HEK293 (cell line): Measurements from ENCODE around the gene KIF23.

Experiments used
- CTCF ChIA-PET: fragments of 350-600 bp; formaldehyde crosslinking; extraction: SDS; loops from one replicate; lab custom pipeline; 2021; ENCODE audit warnings: antibody characterized with exemption; lab: Yijun Ruan, JAX
- POLR2A ChIA-PET: fragments of 300-600 bp; formaldehyde crosslinking; extraction: SDS; loops from one replicate; lab custom pipeline; 2020; ENCODE audit warnings: antibody characterized with exemption, inconsistent platforms; lab: Yijun Ruan, JAX
- H3K27ac ChIP-seq: fragments of 200-500 bp; sonication (Bioruptor generic); 2 replicates; pipeline ENCODE4 v1.5.1; 2014; ENCODE audit warnings: low read depth, low read length, control low read depth, inconsistent platforms; ENCODE audit errors: extremely low read depth
- H3K36me3 ChIP-seq, 2 experiments: fragments of 200-500 bp in 1 of 2; sonication (Bioruptor generic) in 1 of 2; 1 replicate in 1 of 2; 2 replicates in 1 of 2; pipeline ENCODE4 v1.5.1; 2014 to 2017; ENCODE audit warnings: inconsistent platforms in 2 of 2, low read length in 2 of 2; ENCODE audit not compliant: control insufficient read depth in 2 of 2, insufficient read depth in 1 of 2
- H3K4me1 ChIP-seq: fragments of 200-500 bp; sonication (Bioruptor generic); 2 replicates; pipeline ENCODE4 v1.5.1; 2014; ENCODE audit warnings: mild to moderate bottlenecking, low read length, inconsistent platforms; ENCODE audit not compliant: control insufficient read depth, insufficient read depth
- H3K4me3 ChIP-seq: 2 replicates; pipeline ENCODE4 v1.5.1; 2011; ENCODE audit warnings: low read depth, mild to moderate bottlenecking, control low read depth, low read length, moderate library complexity
- H3K9me3 ChIP-seq: fragments of 200-500 bp; sonication (Bioruptor generic); 2 replicates; pipeline ENCODE4 v1.5.1; 2014; ENCODE audit warnings: low read depth, low read length, inconsistent platforms; ENCODE audit not compliant: control insufficient read depth, insufficient read depth
- ZNF132 ChIP-seq: fragments of 450-650 bp; formaldehyde crosslinking; IDR thresholded peaks from 2 replicates; pipeline ENCODE4 v1.5.1; 2017; ENCODE audit warnings: missing biosample characterization, missing genetic modification characterization, borderline replicate concordance
- ZNF311 ChIP-seq: fragments of 450-650 bp; formaldehyde crosslinking; IDR thresholded peaks from 2 replicates; pipeline ENCODE4 v1.5.1; 2017; ENCODE audit warnings: missing biosample characterization, missing genetic modification characterization, borderline replicate concordance
- ZNF48 ChIP-seq: fragments of 450-650 bp; formaldehyde crosslinking; IDR thresholded peaks from 2 replicates; pipeline ENCODE4 v1.5.1; 2016; ENCODE audit warnings: missing biosample characterization, missing genetic modification characterization
- ZNF600 ChIP-seq: fragments of 450-650 bp; formaldehyde crosslinking; IDR thresholded peaks from 2 replicates; pipeline ENCODE4 v1.5.1; 2016; ENCODE audit warnings: missing biosample characterization, missing genetic modification characterization
- TF ChIP-seq, protein P1 (sequence below): fragments of 450-650 bp; formaldehyde crosslinking; IDR thresholded peaks from 2 replicates; pipeline ENCODE4 v1.5.1; 2016; ENCODE audit warnings: missing biosample characterization, missing genetic modification characterization
- TF ChIP-seq, protein P2 (sequence below): fragments of 450-650 bp; formaldehyde crosslinking; IDR thresholded peaks from 2 replicates; pipeline ENCODE4 v1.5.1; 2017; ENCODE audit warnings: missing biosample characterization, missing genetic modification characterization
- TF ChIP-seq, protein P3 (sequence below): fragments of 450-650 bp; IDR thresholded peaks from 2 replicates; pipeline ENCODE4 v1.5.1; 2018; ENCODE audit warnings: missing biosample characterization, missing genetic modification characterization
- TF ChIP-seq, protein P4 (sequence below): fragments of 450-650 bp; formaldehyde crosslinking; IDR thresholded peaks from 2 replicates; pipeline ENCODE4 v1.5.1; 2016; ENCODE audit warnings: missing biosample characterization, missing genetic modification characterization
- TF ChIP-seq, protein P5 (sequence below): fragments of 450-650 bp; formaldehyde crosslinking; IDR thresholded peaks from 2 replicates; pipeline ENCODE4 v1.5.0; 2017; ENCODE audit warnings: missing biosample characterization, missing genetic modification characterization, borderline replicate concordance

Gene KIF23

DNA sequence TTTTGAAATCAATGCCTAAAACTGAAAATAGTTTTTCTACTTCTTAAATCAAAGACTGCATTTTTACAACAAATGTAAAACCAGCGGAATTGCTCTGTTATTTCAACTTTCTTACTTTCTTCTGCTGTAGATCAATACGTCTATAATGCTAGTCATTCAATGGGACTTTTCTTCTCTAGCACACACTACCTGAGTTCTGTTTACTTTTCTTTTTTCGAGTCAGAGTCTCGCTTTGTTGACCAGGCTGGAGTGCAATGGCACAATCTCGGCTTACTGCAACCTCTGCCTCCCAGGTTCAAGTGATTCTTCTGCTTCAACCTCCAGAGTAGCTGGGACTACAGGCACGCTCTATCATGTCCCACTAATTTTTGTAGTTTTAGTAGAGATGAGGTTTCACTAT is 40.7 kb upstream of the KIF23 start (continued):
- TF ChIP-seq, protein P1, sequence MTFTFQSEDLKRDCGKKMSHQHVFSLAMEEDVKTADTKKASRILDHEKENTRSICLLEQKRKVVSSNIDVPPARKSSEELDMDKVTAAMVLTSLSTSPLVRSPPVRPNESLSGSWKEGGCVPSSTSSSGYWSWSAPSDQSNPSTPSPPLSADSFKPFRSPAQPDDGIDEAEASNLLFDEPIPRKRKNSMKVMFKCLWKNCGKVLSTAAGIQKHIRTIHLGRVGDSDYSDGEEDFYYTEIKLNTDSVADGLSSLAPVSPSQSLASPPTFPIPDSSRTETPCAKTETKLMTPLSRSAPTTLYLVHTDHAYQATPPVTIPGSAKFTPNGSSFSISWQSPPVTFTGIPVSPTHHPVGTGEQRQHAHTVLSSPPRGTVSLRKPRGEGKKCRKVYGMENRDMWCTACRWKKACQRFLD (tag by site-specific recombination): no peak
- TF ChIP-seq ZNF48 (no peak), ZNF132 (tag by site-specific recombination) (no peak), ZNF600 (tag by site-specific recombination) (no peak)
- TF ChIP-seq, protein P2, sequence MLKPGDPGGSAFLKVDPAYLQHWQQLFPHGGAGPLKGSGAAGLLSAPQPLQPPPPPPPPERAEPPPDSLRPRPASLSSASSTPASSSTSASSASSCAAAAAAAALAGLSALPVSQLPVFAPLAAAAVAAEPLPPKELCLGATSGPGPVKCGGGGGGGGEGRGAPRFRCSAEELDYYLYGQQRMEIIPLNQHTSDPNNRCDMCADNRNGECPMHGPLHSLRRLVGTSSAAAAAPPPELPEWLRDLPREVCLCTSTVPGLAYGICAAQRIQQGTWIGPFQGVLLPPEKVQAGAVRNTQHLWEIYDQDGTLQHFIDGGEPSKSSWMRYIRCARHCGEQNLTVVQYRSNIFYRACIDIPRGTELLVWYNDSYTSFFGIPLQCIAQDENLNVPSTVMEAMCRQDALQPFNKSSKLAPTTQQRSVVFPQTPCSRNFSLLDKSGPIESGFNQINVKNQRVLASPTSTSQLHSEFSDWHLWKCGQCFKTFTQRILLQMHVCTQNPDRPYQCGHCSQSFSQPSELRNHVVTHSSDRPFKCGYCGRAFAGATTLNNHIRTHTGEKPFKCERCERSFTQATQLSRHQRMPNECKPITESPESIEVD (tag by site-specific recombination): no peak

DNA sequence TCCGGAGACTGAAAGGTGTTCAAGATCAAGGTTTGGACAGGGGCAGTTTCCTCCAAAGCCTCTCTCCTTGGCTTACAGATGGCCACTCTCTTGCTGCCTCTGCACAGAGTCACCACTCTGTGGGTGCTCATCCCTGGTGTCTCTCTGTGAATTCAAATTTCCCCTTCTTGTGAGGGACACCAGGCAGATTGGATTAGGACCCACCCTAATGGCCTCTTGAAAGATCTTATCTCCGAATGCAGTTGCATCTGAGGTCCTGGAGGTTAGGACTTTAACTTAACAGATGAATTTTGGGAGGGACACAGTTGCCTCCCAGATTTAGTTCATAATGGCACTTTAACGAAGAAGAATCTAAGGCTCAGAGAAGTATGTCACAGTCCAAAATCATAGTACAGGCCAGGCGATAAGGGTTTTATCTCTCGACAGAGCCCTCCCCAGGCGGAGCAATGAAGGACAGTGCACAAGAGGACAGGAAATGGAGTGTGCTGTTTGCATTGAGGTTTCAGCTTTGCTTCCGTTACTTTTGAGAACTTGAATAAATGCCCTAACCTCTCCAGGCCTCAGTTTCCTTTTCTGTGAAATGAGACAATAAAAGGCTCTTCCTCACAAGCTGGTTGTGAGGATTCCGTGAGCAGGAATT is 38.9 kb upstream of the KIF23 start:
- ChIA-PET CTCF (no interaction called here), POLR2A (no interaction called here)
- H3K4me3 ChIP-seq: no peak overlapping the region
- no peaks in the 10 kb centered on the region for H3K4me1 ChIP-seq
- H3K27ac ChIP-seq: no peak overlapping the region
- TF ChIP-seq, protein P3, sequence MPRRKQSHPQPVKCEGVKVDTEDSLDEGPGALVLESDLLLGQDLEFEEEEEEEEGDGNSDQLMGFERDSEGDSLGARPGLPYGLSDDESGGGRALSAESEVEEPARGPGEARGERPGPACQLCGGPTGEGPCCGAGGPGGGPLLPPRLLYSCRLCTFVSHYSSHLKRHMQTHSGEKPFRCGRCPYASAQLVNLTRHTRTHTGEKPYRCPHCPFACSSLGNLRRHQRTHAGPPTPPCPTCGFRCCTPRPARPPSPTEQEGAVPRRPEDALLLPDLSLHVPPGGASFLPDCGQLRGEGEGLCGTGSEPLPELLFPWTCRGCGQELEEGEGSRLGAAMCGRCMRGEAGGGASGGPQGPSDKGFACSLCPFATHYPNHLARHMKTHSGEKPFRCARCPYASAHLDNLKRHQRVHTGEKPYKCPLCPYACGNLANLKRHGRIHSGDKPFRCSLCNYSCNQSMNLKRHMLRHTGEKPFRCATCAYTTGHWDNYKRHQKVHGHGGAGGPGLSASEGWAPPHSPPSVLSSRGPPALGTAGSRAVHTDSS (tag by site-specific recombination): no peak
- H3K9me3 ChIP-seq: no peaks in the 10 kb centered on the region
- H3K36me3 ChIP-seq: no peaks in the 10 kb centered on the region

DNA sequence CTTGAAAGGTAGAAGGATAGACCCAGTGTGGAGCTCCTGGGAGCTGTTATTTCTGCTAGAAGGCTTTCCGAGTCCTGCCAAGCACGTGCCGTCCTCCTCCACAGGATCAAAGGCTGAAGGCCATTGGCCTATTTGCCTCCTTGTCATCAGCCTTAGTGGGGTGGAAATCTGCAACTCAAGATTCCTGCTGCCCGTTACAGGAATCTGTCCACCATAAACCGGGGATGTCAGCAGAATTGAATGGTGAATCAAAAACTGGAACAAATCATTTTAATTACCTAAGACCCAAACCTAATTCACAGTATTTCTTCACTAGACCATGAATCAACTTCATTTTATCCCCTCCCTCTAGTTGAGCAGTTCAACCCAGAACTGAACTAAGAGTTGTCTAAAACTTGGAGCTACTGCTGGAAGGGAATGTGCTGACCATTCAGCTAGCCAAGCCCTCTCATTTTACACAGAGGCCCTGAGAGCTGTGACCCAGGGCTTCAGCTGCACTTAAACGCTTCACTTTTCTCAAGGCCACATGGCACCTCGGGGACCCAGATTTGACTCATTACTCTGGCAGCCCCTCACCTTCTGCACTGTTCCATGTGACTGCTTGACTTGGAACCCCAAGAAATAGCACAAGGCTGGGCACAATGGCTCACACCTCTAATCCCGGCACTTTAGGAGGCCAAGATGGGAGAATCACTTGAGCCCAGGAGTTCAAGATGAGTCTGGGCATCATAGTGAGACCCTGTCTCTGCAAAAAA is 36.8 kb upstream of the KIF23 start:
- H3K9me3 ChIP-seq: no peaks in the 10 kb centered on the region
- TF ChIP-seq ZNF311: no peak
- POLR2A ChIA-PET: no interaction called here
- H3K36me3 ChIP-seq: no peaks in the 10 kb centered on the region
- CTCF ChIA-PET: interaction anchor here (0.7 to 1.0 kb wide), 2 partner anchors 17 to 403 kb away, joined by 4 to 5 read pairs; no protein-coding TSS in a partner anchor
- H3K27ac ChIP-seq: no peak overlapping the region
- H3K4me1 ChIP-seq: no peaks in the 10 kb centered on the region
- H3K4me3 ChIP-seq: no peak overlapping the region

DNA sequence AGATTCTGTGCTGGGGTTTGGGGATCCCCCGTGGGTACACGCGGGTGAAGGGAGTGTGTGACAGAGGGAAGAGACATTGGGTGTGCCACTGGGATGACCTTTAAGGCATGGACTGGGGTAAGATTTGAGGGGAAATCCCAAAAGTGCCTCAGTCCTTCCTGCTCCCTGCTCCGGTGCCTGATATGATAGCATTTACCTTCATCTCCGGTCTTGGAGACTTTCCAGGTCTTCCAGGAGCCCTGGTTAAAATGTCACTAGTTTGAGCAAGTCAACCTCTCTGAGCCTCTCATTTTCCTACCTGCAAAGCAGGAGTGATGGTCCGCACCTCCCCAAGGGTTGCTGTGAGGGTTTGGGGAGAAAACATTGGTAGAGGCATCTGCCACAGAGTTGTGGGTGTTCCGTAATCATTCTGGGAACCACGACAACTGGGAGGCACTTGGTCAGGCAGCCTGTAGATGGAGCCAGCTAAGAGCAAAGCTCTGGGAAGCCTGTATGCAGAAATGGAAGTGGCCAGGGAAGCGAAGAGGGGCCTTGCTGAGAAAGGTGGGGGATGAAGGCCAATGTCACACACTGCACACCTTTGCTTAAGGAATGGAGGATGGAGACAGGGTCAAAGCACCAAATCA is 33.9 kb upstream of the KIF23 start:
- CTCF ChIA-PET: interaction anchor here (0.9 to 3.3 kb wide), 5 partner anchors 9 to 22 kb away, joined by 3 to 14 read pairs (median 3); no protein-coding TSS in a partner anchor
- H3K4me1 ChIP-seq: no peaks in the 10 kb centered on the region
- TF ChIP-seq, protein P4, sequence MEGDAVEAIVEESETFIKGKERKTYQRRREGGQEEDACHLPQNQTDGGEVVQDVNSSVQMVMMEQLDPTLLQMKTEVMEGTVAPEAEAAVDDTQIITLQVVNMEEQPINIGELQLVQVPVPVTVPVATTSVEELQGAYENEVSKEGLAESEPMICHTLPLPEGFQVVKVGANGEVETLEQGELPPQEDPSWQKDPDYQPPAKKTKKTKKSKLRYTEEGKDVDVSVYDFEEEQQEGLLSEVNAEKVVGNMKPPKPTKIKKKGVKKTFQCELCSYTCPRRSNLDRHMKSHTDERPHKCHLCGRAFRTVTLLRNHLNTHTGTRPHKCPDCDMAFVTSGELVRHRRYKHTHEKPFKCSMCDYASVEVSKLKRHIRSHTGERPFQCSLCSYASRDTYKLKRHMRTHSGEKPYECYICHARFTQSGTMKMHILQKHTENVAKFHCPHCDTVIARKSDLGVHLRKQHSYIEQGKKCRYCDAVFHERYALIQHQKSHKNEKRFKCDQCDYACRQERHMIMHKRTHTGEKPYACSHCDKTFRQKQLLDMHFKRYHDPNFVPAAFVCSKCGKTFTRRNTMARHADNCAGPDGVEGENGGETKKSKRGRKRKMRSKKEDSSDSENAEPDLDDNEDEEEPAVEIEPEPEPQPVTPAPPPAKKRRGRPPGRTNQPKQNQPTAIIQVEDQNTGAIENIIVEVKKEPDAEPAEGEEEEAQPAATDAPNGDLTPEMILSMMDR (tag by site-specific recombination): peak; percentile 31
- TF ChIP-seq, protein P5, sequence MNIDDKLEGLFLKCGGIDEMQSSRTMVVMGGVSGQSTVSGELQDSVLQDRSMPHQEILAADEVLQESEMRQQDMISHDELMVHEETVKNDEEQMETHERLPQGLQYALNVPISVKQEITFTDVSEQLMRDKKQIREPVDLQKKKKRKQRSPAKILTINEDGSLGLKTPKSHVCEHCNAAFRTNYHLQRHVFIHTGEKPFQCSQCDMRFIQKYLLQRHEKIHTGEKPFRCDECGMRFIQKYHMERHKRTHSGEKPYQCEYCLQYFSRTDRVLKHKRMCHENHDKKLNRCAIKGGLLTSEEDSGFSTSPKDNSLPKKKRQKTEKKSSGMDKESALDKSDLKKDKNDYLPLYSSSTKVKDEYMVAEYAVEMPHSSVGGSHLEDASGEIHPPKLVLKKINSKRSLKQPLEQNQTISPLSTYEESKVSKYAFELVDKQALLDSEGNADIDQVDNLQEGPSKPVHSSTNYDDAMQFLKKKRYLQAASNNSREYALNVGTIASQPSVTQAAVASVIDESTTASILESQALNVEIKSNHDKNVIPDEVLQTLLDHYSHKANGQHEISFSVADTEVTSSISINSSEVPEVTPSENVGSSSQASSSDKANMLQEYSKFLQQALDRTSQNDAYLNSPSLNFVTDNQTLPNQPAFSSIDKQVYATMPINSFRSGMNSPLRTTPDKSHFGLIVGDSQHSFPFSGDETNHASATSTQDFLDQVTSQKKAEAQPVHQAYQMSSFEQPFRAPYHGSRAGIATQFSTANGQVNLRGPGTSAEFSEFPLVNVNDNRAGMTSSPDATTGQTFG (tag by site-specific recombination): no peak
- TF ChIP-seq, all 188 proteins: peak for 1
- Histone ChIP-seq H3K4me3 (no peak overlapping the region), H3K36me3 (no peaks in the 10 kb centered on the region), H3K9me3 (no peaks in the 10 kb centered on the region), H3K27ac (no peak overlapping the region)
- POLR2A ChIA-PET: no interaction called here
